Measurements from ENCODE around the gene SGCE.
A peak's percentile ranks its signal among the peaks of the same experiment; 100 is the strongest.
"Not testable (repeated sequence)": the region's sequence is repeated elsewhere in the genome, so short reads cannot be mapped to it uniquely, and the experiment has no call there.

The SGCE gene

GRCh38 chr7:94655848-94656657 is at the start of gene SGCE:
Gene SGCE (minus strand): TSS chr7:94656133. CDS start chr7:94656098, 35 bp downstream.
- H3K4me3 ChIP-seq (ENCODE audit: low read length): peak within 1 kb of the TSS; percentile 71
- peak; percentile 79 for DNase-seq (ENCODE audit: low read depth)
- peak; percentile 55 for TF ChIP-seq CTCF (IDR thresholded peaks at IDR 0.05; ENCODE audit: insufficient read depth, low read depth, low read length, missing control alignments)

- not testable (repeated sequence) for H3K4me3 ChIP-seq (ENCODE audit: low read length)
Observed at GRCh38 chr7:94705155-94706021, 49.5 kb upstream of the SGCE start.

GRCh38 chr7:94701555-94701973 is 45.6 kb upstream of the SGCE start:
- no peak overlapping the region for H3K4me3 ChIP-seq (ENCODE audit: low read length)
- DNase-seq (ENCODE audit: low read depth): peak; percentile 28
- no peak for TF ChIP-seq CTCF (IDR thresholded peaks at IDR 0.05; ENCODE audit: insufficient read depth, low read depth, low read length, missing control alignments)

More at GRCh38 chr7:94705155-94706021, 49.5 kb upstream of the SGCE start:
- not testable (repeated sequence) for DNase-seq (ENCODE audit: low read depth)

- TF ChIP-seq CTCF (IDR thresholded peaks at IDR 0.05; ENCODE audit: insufficient read depth, low read depth, low read length, missing control alignments): no peak
- DNase-seq (ENCODE audit: low read depth): peak; percentile 17
- H3K4me3 ChIP-seq (ENCODE audit: low read length): no peak overlapping the region
Observed at GRCh38 chr7:94700926-94701554, 45.1 kb upstream of the SGCE start.

- no peak overlapping the region for H3K4me3 ChIP-seq (ENCODE audit: low read length)
Observed at GRCh38 chr7:94698275-94698674, 42.3 kb upstream of the SGCE start.

GRCh38 chr7:94697035-94697974 is 41.4 kb upstream of the SGCE start:
- DNase-seq (ENCODE audit: low read depth): peak; percentile 95
- no peak for TF ChIP-seq CTCF (IDR thresholded peaks at IDR 0.05; ENCODE audit: insufficient read depth, low read depth, low read length, missing control alignments)
- H3K4me3 ChIP-seq (ENCODE audit: low read length): no peak overlapping the region

More at GRCh38 chr7:94698275-94698674, 42.3 kb upstream of the SGCE start:
- peak; percentile 71 for DNase-seq (ENCODE audit: low read depth)
- TF ChIP-seq CTCF (IDR thresholded peaks at IDR 0.05; ENCODE audit: insufficient read depth, low read depth, low read length, missing control alignments): no peak
